ENCODE measurements around the gene CACNB1. TPM values are rescaled to one million over a fixed set of nuclear protein-coding genes. Genes with fewer than 3 reads are reported as not detected.

The CACNB1 gene
- total and polyA plus RNA-seq, 2 experiments from 2014 or later: 1.9 to 4.2 TPM

- TF ChIP-seq, protein P1, sequence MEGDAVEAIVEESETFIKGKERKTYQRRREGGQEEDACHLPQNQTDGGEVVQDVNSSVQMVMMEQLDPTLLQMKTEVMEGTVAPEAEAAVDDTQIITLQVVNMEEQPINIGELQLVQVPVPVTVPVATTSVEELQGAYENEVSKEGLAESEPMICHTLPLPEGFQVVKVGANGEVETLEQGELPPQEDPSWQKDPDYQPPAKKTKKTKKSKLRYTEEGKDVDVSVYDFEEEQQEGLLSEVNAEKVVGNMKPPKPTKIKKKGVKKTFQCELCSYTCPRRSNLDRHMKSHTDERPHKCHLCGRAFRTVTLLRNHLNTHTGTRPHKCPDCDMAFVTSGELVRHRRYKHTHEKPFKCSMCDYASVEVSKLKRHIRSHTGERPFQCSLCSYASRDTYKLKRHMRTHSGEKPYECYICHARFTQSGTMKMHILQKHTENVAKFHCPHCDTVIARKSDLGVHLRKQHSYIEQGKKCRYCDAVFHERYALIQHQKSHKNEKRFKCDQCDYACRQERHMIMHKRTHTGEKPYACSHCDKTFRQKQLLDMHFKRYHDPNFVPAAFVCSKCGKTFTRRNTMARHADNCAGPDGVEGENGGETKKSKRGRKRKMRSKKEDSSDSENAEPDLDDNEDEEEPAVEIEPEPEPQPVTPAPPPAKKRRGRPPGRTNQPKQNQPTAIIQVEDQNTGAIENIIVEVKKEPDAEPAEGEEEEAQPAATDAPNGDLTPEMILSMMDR (IDR thresholded peaks at IDR 0.05; ENCODE audit: poor library complexity): no peak
- TF ChIP-seq EZH2 (IDR thresholded peaks at IDR 0.05; ENCODE audit: borderline replicate concordance) (no peak), EZH2phosphoT487 (IDR thresholded peaks at IDR 0.05; ENCODE audit: low read depth, severe bottlenecking, unreplicated experiment) (no peak)
- no peak overlapping the region for H2AFZ ChIP-seq
- DNase-seq (ENCODE audit: low spot score): no peak
- no peaks in the 10 kb centered on the region for H4K20me1 ChIP-seq (ENCODE audit: insufficient read depth, poor library complexity, severe bottlenecking)
- H3K4me3 ChIP-seq: no peak overlapping the region
- H3K4me1 ChIP-seq (ENCODE audit: insufficient read depth): peaks cover 6% of the 10 kb centered on the region
- H3K79me2 ChIP-seq: peaks cover 7% of the 10 kb centered on the region
- no peaks in the 10 kb centered on the region for H3K9me3 ChIP-seq (ENCODE audit: low read depth)
- no peaks in the 10 kb centered on the region for H3K36me3 ChIP-seq (replicated peaks; ENCODE audit: insufficient read depth, low read depth)
- no peak overlapping the region for H3K4me2 ChIP-seq
- no peak overlapping the region for H3K27ac ChIP-seq
- no peaks in the 10 kb centered on the region for H3K27me3 ChIP-seq
- H3K9me2 ChIP-seq (replicated peaks; ENCODE audit: insufficient read depth): no peaks in the 10 kb centered on the region
- WGBS (ENCODE audit: low lambda C conversion rate, missing lambda C conversion rate): 91% methylated on average over 9 of the region's 9 CpGs
Measured at GRCh38 chr17:39191750-39192510, 5.5 kb downstream of the CACNB1 start.

DNA sequence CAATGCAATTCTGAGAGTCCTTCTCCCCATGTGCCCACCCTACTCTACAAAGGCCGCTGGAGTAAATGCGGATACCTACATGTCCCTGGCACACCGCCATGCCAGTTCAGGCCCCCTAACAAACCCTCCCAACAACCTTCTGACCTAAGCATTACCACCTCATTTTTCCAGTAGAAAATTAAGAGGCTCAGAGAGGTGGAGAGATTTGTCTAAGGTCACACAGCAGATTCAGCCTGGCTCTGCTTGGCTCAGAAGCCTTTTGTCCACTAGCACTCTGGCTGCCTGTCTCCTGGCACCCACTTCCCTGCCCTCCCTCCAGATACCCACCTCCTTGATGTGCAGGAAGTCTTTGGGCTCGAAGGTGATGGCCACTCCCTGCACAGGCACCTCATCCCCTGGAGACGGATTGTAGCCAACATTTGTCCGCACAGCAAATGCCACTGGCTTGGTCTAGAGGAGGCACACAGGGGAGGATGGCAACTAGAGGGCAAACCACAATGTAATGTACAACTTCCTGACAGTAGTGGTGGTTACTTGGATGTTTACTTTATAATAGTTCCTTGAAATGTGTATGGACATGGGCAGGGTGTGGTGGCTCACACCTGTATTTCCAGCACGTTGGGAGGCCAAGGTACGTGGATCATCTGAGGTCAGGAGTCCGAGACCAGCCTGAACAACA, 10.2 kb downstream of the CACNB1 start:
- no peaks in the 10 kb centered on the region for H3K27me3 ChIP-seq
- H3K9me3 ChIP-seq (ENCODE audit: low read depth): no peaks in the 10 kb centered on the region
- H3K27ac ChIP-seq: no peak overlapping the region
- no peaks in the 10 kb centered on the region for H3K9me2 ChIP-seq (replicated peaks; ENCODE audit: insufficient read depth)
- H3K4me2 ChIP-seq: no peak overlapping the region
- no peaks in the 10 kb centered on the region for H3K79me2 ChIP-seq
- no peak overlapping the region for H2AFZ ChIP-seq
- no peaks in the 10 kb centered on the region for H3K36me3 ChIP-seq (replicated peaks; ENCODE audit: insufficient read depth, low read depth)
- TF ChIP-seq, protein P1 (IDR thresholded peaks at IDR 0.05; ENCODE audit: poor library complexity): no peak
- TF ChIP-seq EZH2 (IDR thresholded peaks at IDR 0.05; ENCODE audit: borderline replicate concordance): no peak
- TF ChIP-seq EZH2phosphoT487 (IDR thresholded peaks at IDR 0.05; ENCODE audit: low read depth, severe bottlenecking, unreplicated experiment): no peak
- H3K4me1 ChIP-seq (ENCODE audit: insufficient read depth): no peaks in the 10 kb centered on the region
- H4K20me1 ChIP-seq (ENCODE audit: insufficient read depth, poor library complexity, severe bottlenecking): no peaks in the 10 kb centered on the region
- WGBS (ENCODE audit: low lambda C conversion rate, missing lambda C conversion rate): 94% methylated on average over 9 of the region's 9 CpGs
- no peak overlapping the region for H3K4me3 ChIP-seq
- no peak for DNase-seq (ENCODE audit: low spot score)

DNA sequence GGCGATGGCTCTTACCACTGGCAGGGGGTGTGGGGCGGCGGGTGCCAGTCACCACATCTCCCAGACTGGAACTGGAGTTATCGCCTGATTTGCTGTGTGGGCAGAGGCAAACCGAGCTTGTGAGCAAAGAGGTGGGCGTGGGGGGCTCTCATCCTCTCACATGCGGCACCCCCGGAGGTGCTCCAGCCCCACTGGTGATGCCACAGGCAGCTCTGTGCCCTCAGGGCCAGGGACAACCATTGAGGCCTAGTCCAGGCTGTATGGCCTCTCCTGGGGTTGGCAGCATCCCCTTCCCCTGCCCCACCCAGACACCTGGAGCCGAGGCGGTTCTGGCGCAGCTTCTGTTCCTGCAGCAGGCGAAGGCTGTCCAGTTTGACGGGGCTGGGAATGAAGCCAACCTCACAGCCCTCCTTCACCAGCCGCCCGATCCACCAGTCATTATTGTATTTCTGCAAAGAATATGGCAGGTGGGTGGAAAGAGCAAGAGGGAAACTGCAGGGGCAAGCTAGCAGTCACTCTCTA, 10.9 kb downstream of the CACNB1 start:
- H3K36me3 ChIP-seq (replicated peaks; ENCODE audit: insufficient read depth, low read depth): no peaks in the 10 kb centered on the region
- no peaks in the 10 kb centered on the region for H3K9me3 ChIP-seq (ENCODE audit: low read depth)
- H3K79me2 ChIP-seq: no peaks in the 10 kb centered on the region
- no peak overlapping the region for H2AFZ ChIP-seq
- H3K9me2 ChIP-seq (replicated peaks; ENCODE audit: insufficient read depth): no peaks in the 10 kb centered on the region
- no peaks in the 10 kb centered on the region for H4K20me1 ChIP-seq (ENCODE audit: insufficient read depth, poor library complexity, severe bottlenecking)
- H3K27ac ChIP-seq: no peak overlapping the region
- 88% methylated on average over 14 of the region's 15 CpGs for WGBS (ENCODE audit: low lambda C conversion rate, missing lambda C conversion rate)
- H3K27me3 ChIP-seq: no peaks in the 10 kb centered on the region
- H3K4me2 ChIP-seq: no peak overlapping the region
- no peak for DNase-seq (ENCODE audit: low spot score)
- TF ChIP-seq, protein P1 (IDR thresholded peaks at IDR 0.05; ENCODE audit: poor library complexity): no peak
- no peak overlapping the region for H3K4me3 ChIP-seq
- H3K4me1 ChIP-seq (ENCODE audit: insufficient read depth): no peaks in the 10 kb centered on the region

Measured in hepatocyte (in vitro differentiated cells).